ENCODE results near the gene IRAK1. TPM values are rescaled to one million over a fixed set of nuclear protein-coding genes. Genes with fewer than 3 reads are reported as not detected.
A peak's percentile ranks its signal among the peaks of the same experiment; 100 is the strongest.

IRAK1 gene
- total RNA-seq, 2 experiments from 2014 or later: 61.2 to 67.4 TPM

GRCh38 chrX:153968754-153969124, 51.0 kb downstream of the IRAK1 start:
- DNase-seq (peak in 12 of 14 experiments; percentile 21 to 76 (median 52)), ATAC-seq (ENCODE audit: poor library complexity) (no peak)
- Mint-ChIP-seq H3K4me3 (peak overlapping the region; percentile 96), H3K36me3 (ENCODE audit: low read depth) (peaks cover 32% of the 10 kb centered on the region), H3K27me3 (no peaks in the 10 kb centered on the region), H3K4me1 (ENCODE audit: low read depth) (peaks cover 37% of the 10 kb centered on the region), H3K27ac (peak overlapping the region; percentile 98), H3K9me3 (no peaks in the 10 kb centered on the region)
- Histone ChIP-seq H3K4me3 (ENCODE audit: low read length) (peak overlapping the region; percentile 96), H3K27ac (ENCODE audit: low read depth in 1 of 2, low read length in 2 of 2) (peak overlapping the region; percentile 8 to 9), H3K4me1 (ENCODE audit: insufficient read depth, low read length) (peaks cover 64% of the 10 kb centered on the region), H3K9me3 (ENCODE audit: control insufficient read depth in 1 of 2, insufficient read depth in 1 of 2, low read length in 2 of 2) (no peaks in the 10 kb centered on the region), H3K27me3 (ENCODE audit: control insufficient read depth in 1 of 2, insufficient read depth in 2 of 2, low read length in 2 of 2) (no peaks in the 10 kb centered on the region), H3K36me3 (ENCODE audit: insufficient read depth, low read length) (peaks cover 8% of the 10 kb centered on the region)
- intact Hi-C loops (cut with DNase I, micrococcal nuclease): loop anchor here (2.0 to 5.0 kb wide), 3 partner anchors 16 to 129 kb away; partner anchors contain the start of gene MECP2 (in 1 of the 2)
- ChIA-PET CTCF (interaction anchor here (0.8 to 2.0 kb wide), 5 partner anchors 12 to 48 kb away, joined by 3 to 7 read pairs (median 5); no protein-coding TSS in a partner anchor), POLR2A (interaction anchor here (0.9 to 6.6 kb wide), 7 partner anchors 16 to 579 kb away, joined by 3 to 163 read pairs (median 5); partner anchors contain the start of genes ARHGAP4, IKBKG and IRAK1)
- TF ChIP-seq CTCF (IDR thresholded peaks at IDR 0.05): no peak

GRCh38 chrX:153968255-153968654, 51.4 kb downstream of the IRAK1 start:
- H3K4me1 ChIP-seq (ENCODE audit: insufficient read depth, low read length): peaks cover 59% of the 10 kb centered on the region
- no peak for ATAC-seq (ENCODE audit: poor library complexity)

More at GRCh38 chrX:153968255-153968654, 51.4 kb downstream of the IRAK1 start:
- peaks cover 32% of the 10 kb centered on the region for H3K36me3 Mint-ChIP-seq (ENCODE audit: low read depth)
- Histone ChIP-seq H3K36me3 (ENCODE audit: insufficient read depth, low read length) (peaks cover 12% of the 10 kb centered on the region), H3K4me3 (ENCODE audit: low read length) (peak overlapping the region; percentile 96), H3K9me3 (ENCODE audit: control insufficient read depth in 1 of 2, insufficient read depth in 1 of 2, low read length in 2 of 2) (no peaks in the 10 kb centered on the region), H3K27ac (ENCODE audit: low read depth in 1 of 2, low read length in 2 of 2) (peak overlapping the region; percentile 72 to 76), H3K27me3 (ENCODE audit: control insufficient read depth in 1 of 2, insufficient read depth in 2 of 2, low read length in 2 of 2) (no peaks in the 10 kb centered on the region)
- H3K27me3 Mint-ChIP-seq: no peaks in the 10 kb centered on the region
- ChIA-PET POLR2A (interaction anchor here (1.4 to 6.6 kb wide), 4 partner anchors 19 to 52 kb away, joined by 5 to 163 read pairs (median 7); partner anchors contain the start of genes ARHGAP4 and IRAK1), CTCF (interaction anchor here (0.8 to 1.8 kb wide), 3 partner anchors 40 to 49 kb away, joined by 3 to 5 read pairs (median 4); no protein-coding TSS in a partner anchor)
- H3K4me1 Mint-ChIP-seq (ENCODE audit: low read depth): peaks cover 32% of the 10 kb centered on the region
- no peaks in the 10 kb centered on the region for H3K9me3 Mint-ChIP-seq
- DNase-seq: no peak
- peak overlapping the region; percentile 96 for H3K4me3 Mint-ChIP-seq
- peak overlapping the region; percentile 98 for H3K27ac Mint-ChIP-seq
- intact Hi-C loops (cut with DNase I, micrococcal nuclease): loop anchor here (2.0 to 5.0 kb wide), 3 partner anchors 17 to 129 kb away; partner anchors contain the start of gene MECP2 (in 1 of the 2)
- TF ChIP-seq CTCF (IDR thresholded peaks at IDR 0.05): no peak
